CD4-positive, alpha-beta T cell treated with Interleukin-12 subunit alpha and Interleukin-12 subunit beta, for 1 hour (primary cell): Measurements from ENCODE around the gene RPL6.
A peak's percentile ranks its signal among the peaks of the same experiment; 100 is the strongest.
"Not testable (repeated sequence)": the region's sequence is repeated elsewhere in the genome, so short reads cannot be mapped to it uniquely, and the experiment has no call there.

Experiments
- DNase-seq: peaks from one replicate; pipeline ENCODE4 v3.0.0-alpha.2; 2020

RPL6 gene

GRCh38 chr12:112418608-112419296, 9.3 kb upstream of the RPL6 start, which contains the start of gene PTPN11:
Gene PTPN11, plus strand, starts transcription at chr12:112418947. Its CDS starts 165 bp downstream, at chr12:112419112.
- DNase-seq = peak; percentile 90

- no peak for DNase-seq
Observed at GRCh38 chr12:112418273-112418607, 8.8 kb upstream of the RPL6 start.

- not testable (repeated sequence) for DNase-seq
Observed at GRCh38 chr12:112415457-112415856, 6.1 kb upstream of the RPL6 start.

- no peak for DNase-seq
Observed at GRCh38 chr12:112413855-112414625, 4.6 kb upstream of the RPL6 start.

GRCh38 chr12:112409906-112410244, 470 bp upstream of the RPL6 start:
- DNase-seq = no peak

- DNase-seq = peak; percentile 55
Observed at GRCh38 chr12:112408621-112409020, 784 bp downstream of the RPL6 start.

GRCh38 chr12:112407683-112408082, 1.7 kb downstream of the RPL6 start:
- DNase-seq = not testable (repeated sequence)

GRCh38 chr12:112406519-112407488, 2.6 kb downstream of the RPL6 start:
- no peak for DNase-seq

- DNase-seq = no peak
Observed at GRCh38 chr12:112401903-112402498, 7.4 kb downstream of the RPL6 start.

GRCh38 chr12:112401054-112401453, 8.4 kb downstream of the RPL6 start:
- no peak for DNase-seq

GRCh38 chr12:112393328-112393727, 16.1 kb downstream of the RPL6 start:
- no peak for DNase-seq

- not testable (repeated sequence) for DNase-seq
Observed at GRCh38 chr12:112389922-112390654, 19.3 kb downstream of the RPL6 start.

- no peak for DNase-seq
Observed at GRCh38 chr12:112389228-112389627, 20.2 kb downstream of the RPL6 start.

GRCh38 chr12:112386726-112387125, 22.7 kb downstream of the RPL6 start:
- no peak for DNase-seq

GRCh38 chr12:112382866-112383265, 26.5 kb downstream of the RPL6 start:
- DNase-seq = no peak

GRCh38 chr12:112381883-112382796, 27.3 kb downstream of the RPL6 start, which contains the start of gene HECTD4:
Gene HECTD4, minus strand, starts transcription at chr12:112382431. Its CDS starts 303 bp downstream, at chr12:112382128.
- DNase-seq = peak; percentile 90

- DNase-seq = peak; percentile 55
Observed at GRCh38 chr12:112381406-112381882, 28.0 kb downstream of the RPL6 start.

GRCh38 chr12:112380663-112381405, 28.6 kb downstream of the RPL6 start:
- DNase-seq = no peak

GRCh38 chr12:112375105-112375504, 34.3 kb downstream of the RPL6 start:
- no peak for DNase-seq

GRCh38 chr12:112374166-112374740, 35.2 kb downstream of the RPL6 start:
- DNase-seq = no peak
